ENCODE measurements around the gene CHRD.
"Not testable (repeated sequence)": the region's sequence is repeated elsewhere in the genome, so short reads cannot be mapped to it uniquely, and the experiment has no call there.

CHRD gene

GRCh38 chr3:184428561-184429175 is 48.8 kb downstream of the CHRD start:
- no peak for DNase-seq

GRCh38 chr3:184429786-184430185 is 49.9 kb downstream of the CHRD start:
- DNase-seq = no peak

DNA sequence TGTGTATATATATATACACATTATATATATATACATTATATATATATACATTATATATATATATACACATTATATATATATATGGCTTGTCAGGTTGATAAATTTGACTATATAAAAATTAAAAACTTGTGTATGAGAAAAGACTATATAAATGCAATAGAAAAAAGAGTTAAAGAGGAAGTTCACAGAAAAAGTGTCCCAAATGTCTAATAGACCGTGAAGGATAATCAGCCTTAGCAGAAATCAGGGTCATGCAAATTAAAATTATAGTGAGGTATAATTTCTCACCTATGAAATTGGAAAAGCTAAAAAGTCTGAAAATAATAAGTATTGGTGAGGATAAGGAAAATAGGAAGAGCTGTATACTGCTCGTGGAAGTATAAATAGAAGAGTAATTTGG is 51.1 kb downstream of the CHRD start:
- no peak for DNase-seq

DNA sequence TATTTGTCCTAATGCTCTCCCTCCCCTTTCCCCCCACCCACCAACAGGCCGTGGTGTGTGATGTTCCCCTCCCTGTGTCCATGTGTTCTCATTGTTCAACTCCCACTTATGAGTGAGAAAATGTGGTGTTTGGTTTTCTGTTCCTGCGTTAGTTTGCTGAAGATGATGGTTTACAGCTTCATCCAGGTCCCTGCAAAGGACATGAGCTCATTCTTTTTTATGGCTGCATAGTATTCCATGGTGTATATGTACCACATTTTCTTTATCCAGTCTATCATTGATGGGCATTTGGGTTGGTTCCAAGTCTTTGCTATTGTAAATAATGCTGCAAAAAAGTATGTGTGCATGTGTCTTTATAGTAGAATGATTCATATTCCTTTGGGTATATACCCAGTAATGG is 53.3 kb downstream of the CHRD start:
- not testable (repeated sequence) for DNase-seq

- no peak for DNase-seq
Observed at GRCh38 chr3:184439096-184439495, 59.2 kb downstream of the CHRD start.
